IMR-90 (cell line): ENCODE results near the gene DSTYK. TPM values are rescaled to one million over a fixed set of nuclear protein-coding genes. Genes with fewer than 3 reads are reported as not detected.

Experiments used
- ATAC-seq: fragments of 200-7000 bp; cut with Tn5 transposase; 2 replicates; pipeline ENCODE4 v1.9.1; 2020; ENCODE audit warnings: low read depth, mild to moderate bottlenecking, moderate library complexity
- BruUV-seq: library from RNA; stranded (reverse); fragments of 400-500 nt; replicated peaks from 2 replicates; lab custom pipeline; 2021; lab: Mats Ljungman, UMichigan
- CTCF ChIA-PET: fragments of 300-600 bp; formaldehyde crosslinking; extraction: SDS; loops from one replicate; lab custom pipeline; 2021; ENCODE audit warnings: antibody characterized with exemption; lab: Yijun Ruan, JAX
- POLR2A ChIA-PET: fragments of 300-600 bp; sonication (Branson Sonifier 250); formaldehyde crosslinking; loops from one replicate; lab custom pipeline; 2022; ENCODE audit warnings: antibody characterized with exemption; ENCODE audit not compliant: unreplicated experiment; lab: Charles Lee
- DNase-seq: peaks from one replicate; pipeline ENCODE4 v3.0.0; 2013
- H2AFZ ChIP-seq: replicated peaks from 2 replicates; pipeline ENCODE3; 2013; ENCODE audit warnings: low read length, mild to moderate bottlenecking; ENCODE audit not compliant: poor library complexity
- H2AK5ac ChIP-seq: 2 replicates; pipeline ENCODE4 v1.6.1; 2013; ENCODE audit warnings: low read depth, low read length, inconsistent platforms
- H2AK9ac ChIP-seq: replicated peaks from 2 replicates; pipeline ENCODE3; 2013; ENCODE audit warnings: mild to moderate bottlenecking, low read depth, low read length, moderate library complexity; ENCODE audit not compliant: poor library complexity
- H2BK120ac ChIP-seq: 2 replicates; pipeline ENCODE4 v1.6.1; 2013; ENCODE audit warnings: low read depth, low read length, inconsistent platforms
- H2BK15ac ChIP-seq: 3 replicates; pipeline ENCODE4 v1.6.1; 2013; ENCODE audit warnings: low read depth, low read length, inconsistent platforms
- H2BK20ac ChIP-seq: 2 replicates; pipeline ENCODE4 v1.6.1; 2013; ENCODE audit warnings: low read depth, mild to moderate bottlenecking, inconsistent platforms, low read length, moderate library complexity
- H2BK5ac ChIP-seq: 2 replicates; pipeline ENCODE4 v1.6.1; 2013; ENCODE audit warnings: mild to moderate bottlenecking, low read depth, low read length, inconsistent platforms; ENCODE audit not compliant: poor library complexity, severe bottlenecking
- H3K14ac ChIP-seq: replicated peaks from 2 replicates; pipeline ENCODE4 v1.6.1; 2013; ENCODE audit warnings: low read depth, low read length, inconsistent platforms
- H3K18ac ChIP-seq: 2 replicates; pipeline ENCODE4 v1.6.1; 2013; ENCODE audit warnings: low read depth, low read length, control low read depth
- H3K23ac ChIP-seq: 2 replicates; pipeline ENCODE4 v1.6.1; 2013; ENCODE audit warnings: low read depth, low read length, inconsistent platforms
- H3K27ac ChIP-seq: 2 replicates; pipeline ENCODE4 v1.5.1; 2013; ENCODE audit warnings: mild to moderate bottlenecking, control low read depth, low read length; ENCODE audit not compliant: insufficient read depth
- H3K27me3 ChIP-seq: 2 replicates; pipeline ENCODE4 v1.6.1; 2013; ENCODE audit warnings: low read length; ENCODE audit not compliant: control insufficient read depth, insufficient read depth
- H3K36me3 ChIP-seq: 2 replicates; pipeline ENCODE4 v1.6.1; 2013; ENCODE audit warnings: low read length, mixed read lengths; ENCODE audit not compliant: control insufficient read depth, insufficient read depth
- H3K4ac ChIP-seq: 2 replicates; pipeline ENCODE4 v1.6.1; 2013; ENCODE audit warnings: low read depth, low read length, inconsistent platforms
- H3K4me1 ChIP-seq: 2 replicates; pipeline ENCODE4 v1.6.1; 2013; ENCODE audit warnings: low read length, mixed read lengths; ENCODE audit not compliant: control insufficient read depth, insufficient read depth
- H3K4me2 ChIP-seq: 2 replicates; pipeline ENCODE4 v1.6.1; 2013; ENCODE audit warnings: low read depth, mild to moderate bottlenecking, control low read depth, low read length, moderate library complexity
- H3K4me3 ChIP-seq: 2 replicates; pipeline ENCODE4 v1.5.1; 2013; ENCODE audit warnings: low read depth, mild to moderate bottlenecking, control low read depth, low read length, moderate library complexity; ENCODE audit not compliant: insufficient read depth
- H3K56ac ChIP-seq: 2 replicates; pipeline ENCODE4 v1.6.1; 2013; ENCODE audit warnings: low read length, inconsistent platforms; ENCODE audit not compliant: insufficient read depth; ENCODE audit errors: extremely low read depth
- H3K79me1 ChIP-seq, 2 experiments: 2 replicates each; pipeline ENCODE4 v1.6.1; 2013; ENCODE audit warnings: low read length in 2 of 2, inconsistent platforms in 1 of 2, low read depth in 1 of 2
- H3K9ac ChIP-seq: 2 replicates; pipeline ENCODE4 v1.6.1; 2013; ENCODE audit warnings: low read depth, low read length, control low read depth
- H3K9me1 ChIP-seq: 2 replicates; pipeline ENCODE4 v1.6.1; 2013; ENCODE audit warnings: low read length, inconsistent platforms; ENCODE audit not compliant: insufficient read depth
- H3K9me3 ChIP-seq: 2 replicates; pipeline ENCODE4 v1.6.1; 2013; ENCODE audit warnings: low read length; ENCODE audit not compliant: control insufficient read depth, insufficient read depth
- H4K20me1 ChIP-seq: 2 replicates; pipeline ENCODE4 v1.6.1; 2013; ENCODE audit warnings: low read length, inconsistent platforms; ENCODE audit not compliant: insufficient read depth
- H4K5ac ChIP-seq: 2 replicates; pipeline ENCODE4 v1.6.1; 2013; ENCODE audit warnings: mild to moderate bottlenecking, low read depth, low read length, control low read depth
- H4K8ac ChIP-seq, 2 experiments: 2 replicates each; pipeline ENCODE4 v1.6.1; 2013; ENCODE audit warnings: low read depth in 2 of 2, low read length in 2 of 2, control low read depth in 1 of 2, inconsistent platforms in 1 of 2
- H4K91ac ChIP-seq: 2 replicates; pipeline ENCODE4 v1.6.1; 2013; ENCODE audit warnings: low read depth, low read length, inconsistent platforms; ENCODE audit not compliant: insufficient read depth
- BHLHE40 ChIP-seq: fragments of 150-350 bp; IDR thresholded peaks from 2 replicates; pipeline ENCODE4 v1.6.1; 2016; ENCODE audit warnings: mild to moderate bottlenecking, low read depth, low read length
- CEBPB ChIP-seq: IDR thresholded peaks from 2 replicates; pipeline ENCODE4 v1.6.1; 2012; ENCODE audit warnings: low read depth, low read length, improper control_type of control experiment
- CHD1 ChIP-seq: IDR thresholded peaks from 2 replicates; pipeline ENCODE4 v1.6.1; 2012; ENCODE audit warnings: low read depth, low read length, improper control_type of control experiment
- FOS ChIP-seq: fragments of 150-350 bp; IDR thresholded peaks from 2 replicates; pipeline ENCODE4 v1.6.1; 2016; ENCODE audit warnings: low read depth, low read length
- MAFK ChIP-seq: IDR thresholded peaks from 2 replicates; pipeline ENCODE4 v1.6.1; 2012; ENCODE audit warnings: low read depth, low read length, improper control_type of control experiment
- MAZ ChIP-seq: IDR thresholded peaks from 2 replicates; pipeline ENCODE4 v1.6.1; 2012; ENCODE audit warnings: low read depth, mild to moderate bottlenecking, low read length, improper control_type of control experiment, moderate library complexity, borderline replicate concordance
- NFE2L2 ChIP-seq: fragments of 150-350 bp; IDR thresholded peaks from 2 replicates; pipeline ENCODE4 v1.6.1; 2016; ENCODE audit warnings: low read depth, mild to moderate bottlenecking, low read length
- POLR2A ChIP-seq: IDR thresholded peaks from 2 replicates; pipeline ENCODE4 v1.6.1; 2012; ENCODE audit warnings: mild to moderate bottlenecking, low read depth, low read length
- RAD21 ChIP-seq: IDR thresholded peaks from 2 replicates; pipeline ENCODE4 v1.6.1; 2012; ENCODE audit warnings: low read length, improper control_type of control experiment
- RCOR1 ChIP-seq: IDR thresholded peaks from 2 replicates; pipeline ENCODE4 v1.6.1; 2012; ENCODE audit warnings: mild to moderate bottlenecking, low read length, improper control_type of control experiment; ENCODE audit not compliant: insufficient replicate concordance
- RFX5 ChIP-seq: IDR thresholded peaks from 2 replicates; pipeline ENCODE4 v1.8.0; 2012; ENCODE audit warnings: low read depth, mild to moderate bottlenecking, low read length, moderate library complexity
- SMC3 ChIP-seq: fragments of 150-350 bp; IDR thresholded peaks from 2 replicates; pipeline ENCODE4 v1.6.1; 2016; ENCODE audit warnings: low read depth, mild to moderate bottlenecking, antibody characterized with exemption, low read length, moderate library complexity
- WGBS, 2 experiments: methylation state at CpG; one replicate each; pipeline versions ENCODE4 v1.1.5 to v1.1.7; 2013; ENCODE audit warnings: missing lambda C conversion rate in 2 of 2; ENCODE audit not compliant: insufficient read length in 1 of 2; ENCODE audit errors: extremely low coverage in 2 of 2; 5-methylcytosine and 5-hydroxymethylcytosine counted together
- dilution Hi-C: fragments of 300-500 bp; cut with HindIII; formaldehyde crosslinking; loops from one replicate; pipeline ENCODE4 v1.14.3; 2018; ENCODE audit warnings: low sequenced_read_pairs; ENCODE audit not compliant: unreplicated experiment
- in situ Hi-C: fragments of 300-500 bp; cut with MboI; formaldehyde crosslinking; loops from 3 replicates; pipeline ENCODE4 v1.14.3; 2019; ENCODE audit warnings: low sequenced_read_pairs, inconsistent platforms, mixed read lengths
- intact Hi-C: fragments of 100-400 bp; cut with micrococcal nuclease; formaldehyde crosslinking; loops from 2 replicates; pipeline ENCODE4 v1.10.0; 2022
- polyA plus RNA-seq, 3 experiments: library from polyadenylated mRNA; depleted of rRNA; stranded (reverse); fragments of >200 nt; gene quantifications; 2 replicates each; pipeline ENCODE4 v1.2.3, GENCODE V29; 2012; ENCODE audit warnings: low replicate concordance in 1 of 3
- total RNA-seq: library from RNA; depleted of rRNA; stranded (reverse); fragments of >200 nt; gene quantifications from 2 replicates; pipeline ENCODE4 v1.2.3, GENCODE V29; 2012
- TF ChIP-seq, protein P1 (sequence below): conservative IDR thresholded peaks from 2 replicates; pipeline ENCODE4 v1.5.1; 2012; ENCODE audit warnings: mild to moderate bottlenecking, low read depth, low read length, improper control_type of control experiment
- TF ChIP-seq, protein P2 (sequence below): fragments of 150-350 bp; IDR thresholded peaks from 2 replicates; pipeline ENCODE4 v1.6.1; 2017; ENCODE audit warnings: mild to moderate bottlenecking, antibody characterized with exemption, low read length, low read depth
- TF ChIP-seq, protein P3 (sequence below): fragments of 150-350 bp; IDR thresholded peaks from 2 replicates; pipeline ENCODE4 v1.6.1; 2016; ENCODE audit warnings: low read depth, mild to moderate bottlenecking, low read length, moderate library complexity, borderline replicate concordance

The DSTYK gene
- total and polyA plus RNA-seq, 2 of the 4 experiments (the other 2 are of a cell fraction) = 8.0 to 18.3 TPM

DNA sequence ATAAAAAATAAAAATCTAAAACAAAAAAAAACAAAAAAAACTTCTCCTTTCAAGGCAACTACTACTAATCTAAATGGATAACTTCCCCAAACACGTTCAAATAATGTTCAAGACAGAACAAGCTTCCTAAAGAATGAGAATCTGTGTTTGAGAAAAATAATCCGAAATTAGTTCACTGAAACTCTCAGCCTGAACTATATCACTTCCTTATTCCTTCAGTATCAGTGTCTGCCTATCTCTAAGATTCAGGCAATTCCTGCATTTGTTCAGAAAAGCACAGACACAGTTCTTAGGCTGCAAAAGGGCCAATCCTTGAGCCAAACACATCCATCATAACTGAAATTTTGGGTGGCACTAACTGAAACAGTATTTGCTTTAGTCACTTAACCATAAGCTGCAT, 22.4 kb downstream of the DSTYK start:
- POLR2A ChIA-PET = no interaction called here
- H3K27me3 ChIP-seq = no peaks in the 10 kb centered on the region
- peaks cover 13% of the 10 kb centered on the region for H3K4me1 ChIP-seq
- H3K36me3 ChIP-seq = peaks cover 3% of the 10 kb centered on the region; the same call in 1 of the 2 replicates
- H3K4me2 ChIP-seq = no peak overlapping the region
- dilution Hi-C loops = no loop called here
- peaks cover 28% of the 10 kb centered on the region for H4K20me1 ChIP-seq
- no peak overlapping the region for H3K4me3 ChIP-seq
- H3K56ac ChIP-seq = no peak overlapping the region
- H2AK5ac ChIP-seq = no peak overlapping the region
- H3K9me3 ChIP-seq = no peaks in the 10 kb centered on the region
- no peak overlapping the region for H2BK20ac ChIP-seq
- intact Hi-C loops = no loop called here
- H2BK120ac ChIP-seq = no peak overlapping the region
- no peak overlapping the region for H3K14ac ChIP-seq
- H3K23ac ChIP-seq = no peak overlapping the region
- CTCF ChIA-PET = interaction anchor here (1.1 to 1.2 kb wide), 2 partner anchors 14 to 36 kb away, joined by 3 read pairs; no protein-coding TSS in a partner anchor
- no peak overlapping the region for H2AK9ac ChIP-seq
- no peak overlapping the region for H3K9ac ChIP-seq
- H4K5ac ChIP-seq = no peak overlapping the region
- H3K27ac ChIP-seq = no peak overlapping the region
- no TSS peak for BruUV-seq
- no CpG with 5 or more reads among the region's 2 CpGs for WGBS, 2 experiments
- no peak overlapping the region for H2BK5ac ChIP-seq
- H2AFZ ChIP-seq = no peak overlapping the region
- H3K4ac ChIP-seq = no peak overlapping the region
- H3K18ac ChIP-seq = no peak overlapping the region
- peaks cover 12% of the 10 kb centered on the region for H3K9me1 ChIP-seq
- DNase-seq (no peak), ATAC-seq (no peak)
- no peak overlapping the region for H4K8ac ChIP-seq
- in situ Hi-C loops = no loop called here
- no peak overlapping the region for H2BK15ac ChIP-seq
- no peak for TF ChIP-seq CEBPB
- no peak for TF ChIP-seq MAZ
- TF ChIP-seq, protein P1, sequence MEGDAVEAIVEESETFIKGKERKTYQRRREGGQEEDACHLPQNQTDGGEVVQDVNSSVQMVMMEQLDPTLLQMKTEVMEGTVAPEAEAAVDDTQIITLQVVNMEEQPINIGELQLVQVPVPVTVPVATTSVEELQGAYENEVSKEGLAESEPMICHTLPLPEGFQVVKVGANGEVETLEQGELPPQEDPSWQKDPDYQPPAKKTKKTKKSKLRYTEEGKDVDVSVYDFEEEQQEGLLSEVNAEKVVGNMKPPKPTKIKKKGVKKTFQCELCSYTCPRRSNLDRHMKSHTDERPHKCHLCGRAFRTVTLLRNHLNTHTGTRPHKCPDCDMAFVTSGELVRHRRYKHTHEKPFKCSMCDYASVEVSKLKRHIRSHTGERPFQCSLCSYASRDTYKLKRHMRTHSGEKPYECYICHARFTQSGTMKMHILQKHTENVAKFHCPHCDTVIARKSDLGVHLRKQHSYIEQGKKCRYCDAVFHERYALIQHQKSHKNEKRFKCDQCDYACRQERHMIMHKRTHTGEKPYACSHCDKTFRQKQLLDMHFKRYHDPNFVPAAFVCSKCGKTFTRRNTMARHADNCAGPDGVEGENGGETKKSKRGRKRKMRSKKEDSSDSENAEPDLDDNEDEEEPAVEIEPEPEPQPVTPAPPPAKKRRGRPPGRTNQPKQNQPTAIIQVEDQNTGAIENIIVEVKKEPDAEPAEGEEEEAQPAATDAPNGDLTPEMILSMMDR = no peak
- TF ChIP-seq RCOR1 = no peak
- no peak for TF ChIP-seq SMC3
- no peak for TF ChIP-seq CHD1
- TF ChIP-seq NFE2L2 = no peak
- no peak for TF ChIP-seq RFX5
- no peak for TF ChIP-seq POLR2A
- no peak for TF ChIP-seq FOS
- TF ChIP-seq, protein P2, sequence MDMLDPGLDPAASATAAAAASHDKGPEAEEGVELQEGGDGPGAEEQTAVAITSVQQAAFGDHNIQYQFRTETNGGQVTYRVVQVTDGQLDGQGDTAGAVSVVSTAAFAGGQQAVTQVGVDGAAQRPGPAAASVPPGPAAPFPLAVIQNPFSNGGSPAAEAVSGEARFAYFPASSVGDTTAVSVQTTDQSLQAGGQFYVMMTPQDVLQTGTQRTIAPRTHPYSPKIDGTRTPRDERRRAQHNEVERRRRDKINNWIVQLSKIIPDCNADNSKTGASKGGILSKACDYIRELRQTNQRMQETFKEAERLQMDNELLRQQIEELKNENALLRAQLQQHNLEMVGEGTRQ = no peak
- TF ChIP-seq MAFK = no peak
- TF ChIP-seq BHLHE40 = no peak
- TF ChIP-seq, protein P3, sequence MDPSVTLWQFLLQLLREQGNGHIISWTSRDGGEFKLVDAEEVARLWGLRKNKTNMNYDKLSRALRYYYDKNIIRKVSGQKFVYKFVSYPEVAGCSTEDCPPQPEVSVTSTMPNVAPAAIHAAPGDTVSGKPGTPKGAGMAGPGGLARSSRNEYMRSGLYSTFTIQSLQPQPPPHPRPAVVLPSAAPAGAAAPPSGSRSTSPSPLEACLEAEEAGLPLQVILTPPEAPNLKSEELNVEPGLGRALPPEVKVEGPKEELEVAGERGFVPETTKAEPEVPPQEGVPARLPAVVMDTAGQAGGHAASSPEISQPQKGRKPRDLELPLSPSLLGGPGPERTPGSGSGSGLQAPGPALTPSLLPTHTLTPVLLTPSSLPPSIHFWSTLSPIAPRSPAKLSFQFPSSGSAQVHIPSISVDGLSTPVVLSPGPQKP = no peak
- no peak for TF ChIP-seq RAD21
- no peak overlapping the region for H4K91ac ChIP-seq
- H3K79me1 ChIP-seq = peaks cover 62 to 90% of the 10 kb centered on the region in 2 experiments
